ENCODE results near the gene HS2ST1. TPM values are rescaled to one million over a fixed set of nuclear protein-coding genes. Genes with fewer than 3 reads are reported as not detected.
A peak's percentile ranks its signal among the peaks of the same experiment; 100 is the strongest.

Gene HS2ST1
- total RNA-seq, 1 donor from 2014 or later: 56.4 TPM

DNA sequence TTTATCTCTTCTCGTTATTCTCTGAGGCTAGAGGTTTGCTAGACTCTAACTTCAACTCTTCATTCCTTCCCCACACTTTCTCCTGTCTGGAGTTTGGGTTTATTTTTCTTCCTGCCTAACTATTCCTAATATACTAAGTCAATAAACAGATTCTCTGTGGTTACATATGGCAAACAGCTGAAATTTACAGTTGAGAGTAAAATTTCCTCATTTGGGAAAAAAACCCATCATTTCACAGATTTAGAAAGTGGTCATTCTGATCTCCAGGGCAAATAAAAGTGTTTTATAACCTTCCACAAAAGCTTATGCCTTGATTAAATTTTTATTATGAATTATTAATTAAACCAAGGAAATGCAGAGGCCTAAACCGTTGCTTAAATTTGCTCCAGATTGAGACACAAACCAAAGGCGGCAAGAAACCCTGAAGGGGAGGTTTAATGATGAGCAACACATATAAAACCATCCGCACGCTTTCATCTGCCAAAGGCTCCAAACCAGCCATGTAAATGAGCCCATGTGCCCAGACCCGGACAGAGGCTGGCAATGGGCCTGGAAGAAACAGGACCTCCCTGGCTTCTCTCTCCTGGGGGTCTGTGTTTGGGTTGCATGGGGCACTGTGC, 212.6 kb downstream of the HS2ST1 start:
- Mint-ChIP-seq H3K4me3 (no peak overlapping the region), H3K27ac (ENCODE audit: unreplicated experiment) (no peak overlapping the region)

GRCh38 chr1:87127581-87127980, 213.1 kb downstream of the HS2ST1 start:
- no peak overlapping the region for H3K4me3 Mint-ChIP-seq
- H3K9me3 Mint-ChIP-seq: no peaks in the 10 kb centered on the region
- no peaks in the 10 kb centered on the region for H3K27me3 Mint-ChIP-seq (ENCODE audit: low read depth)
- H3K4me1 Mint-ChIP-seq: peaks cover 12% of the 10 kb centered on the region
- H3K36me3 Mint-ChIP-seq (ENCODE audit: low read depth): no peaks in the 10 kb centered on the region
- TF ChIP-seq, protein P1, sequence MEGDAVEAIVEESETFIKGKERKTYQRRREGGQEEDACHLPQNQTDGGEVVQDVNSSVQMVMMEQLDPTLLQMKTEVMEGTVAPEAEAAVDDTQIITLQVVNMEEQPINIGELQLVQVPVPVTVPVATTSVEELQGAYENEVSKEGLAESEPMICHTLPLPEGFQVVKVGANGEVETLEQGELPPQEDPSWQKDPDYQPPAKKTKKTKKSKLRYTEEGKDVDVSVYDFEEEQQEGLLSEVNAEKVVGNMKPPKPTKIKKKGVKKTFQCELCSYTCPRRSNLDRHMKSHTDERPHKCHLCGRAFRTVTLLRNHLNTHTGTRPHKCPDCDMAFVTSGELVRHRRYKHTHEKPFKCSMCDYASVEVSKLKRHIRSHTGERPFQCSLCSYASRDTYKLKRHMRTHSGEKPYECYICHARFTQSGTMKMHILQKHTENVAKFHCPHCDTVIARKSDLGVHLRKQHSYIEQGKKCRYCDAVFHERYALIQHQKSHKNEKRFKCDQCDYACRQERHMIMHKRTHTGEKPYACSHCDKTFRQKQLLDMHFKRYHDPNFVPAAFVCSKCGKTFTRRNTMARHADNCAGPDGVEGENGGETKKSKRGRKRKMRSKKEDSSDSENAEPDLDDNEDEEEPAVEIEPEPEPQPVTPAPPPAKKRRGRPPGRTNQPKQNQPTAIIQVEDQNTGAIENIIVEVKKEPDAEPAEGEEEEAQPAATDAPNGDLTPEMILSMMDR (conservative IDR thresholded peaks at IDR 0.05): no peak
- DNase-seq (ENCODE audit: low read depth, low spot score): no peak
- no peak overlapping the region for H3K27ac Mint-ChIP-seq (ENCODE audit: unreplicated experiment)

More for the DNA sequence above, 212.6 kb downstream of the HS2ST1 start:
- no peaks in the 10 kb centered on the region for H3K27me3 Mint-ChIP-seq (ENCODE audit: low read depth)
- TF ChIP-seq, protein P1 (conservative IDR thresholded peaks at IDR 0.05): no peak
- H3K9me3 Mint-ChIP-seq: no peaks in the 10 kb centered on the region
- DNase-seq (ENCODE audit: low read depth, low spot score): no peak
- H3K36me3 Mint-ChIP-seq (ENCODE audit: low read depth): no peaks in the 10 kb centered on the region
- H3K4me1 Mint-ChIP-seq: peaks cover 11% of the 10 kb centered on the region

- Mint-ChIP-seq H3K27me3 (ENCODE audit: low read depth) (no peaks in the 10 kb centered on the region), H3K4me3 (no peak overlapping the region), H3K4me1 (peaks cover 19% of the 10 kb centered on the region), H3K27ac (ENCODE audit: unreplicated experiment) (no peak overlapping the region), H3K9me3 (no peaks in the 10 kb centered on the region), H3K36me3 (ENCODE audit: low read depth) (no peaks in the 10 kb centered on the region)
- TF ChIP-seq, protein P1 (conservative IDR thresholded peaks at IDR 0.05): no peak
- no peak for DNase-seq (ENCODE audit: low read depth, low spot score)
Observed at GRCh38 chr1:87129038-87129437, 214.6 kb downstream of the HS2ST1 start.

GRCh38 chr1:87129606-87130005, 215.2 kb downstream of the HS2ST1 start:
- Mint-ChIP-seq H3K9me3 (no peaks in the 10 kb centered on the region), H3K36me3 (ENCODE audit: low read depth) (no peaks in the 10 kb centered on the region), H3K4me3 (no peak overlapping the region), H3K27me3 (ENCODE audit: low read depth) (no peaks in the 10 kb centered on the region), H3K4me1 (peaks cover 24% of the 10 kb centered on the region), H3K27ac (ENCODE audit: unreplicated experiment) (peak overlapping the region; percentile 13)
- no peak for DNase-seq (ENCODE audit: low read depth, low spot score)
- TF ChIP-seq, protein P1 (conservative IDR thresholded peaks at IDR 0.05): no peak

DNA sequence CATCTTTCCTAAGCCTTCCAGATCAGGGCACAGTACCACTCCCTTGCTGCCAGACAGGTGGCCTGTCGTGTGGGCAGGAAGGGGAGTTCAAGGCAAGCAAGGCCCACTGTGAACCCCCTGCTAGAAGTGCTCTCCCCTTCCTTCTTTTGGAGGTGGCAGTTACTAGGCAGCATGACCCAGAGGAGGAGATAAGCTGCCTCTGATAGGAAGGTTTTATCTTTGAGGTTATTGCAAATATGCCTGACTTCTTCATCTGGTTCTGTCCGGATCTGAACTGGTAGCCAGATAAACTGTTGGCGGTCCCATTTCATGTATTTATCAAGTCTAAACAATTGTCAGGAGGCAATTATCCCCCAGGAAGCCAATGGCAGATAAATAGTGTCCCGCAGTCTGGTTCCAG, 216.0 kb downstream of the HS2ST1 start:
- no peak overlapping the region for H3K4me3 Mint-ChIP-seq
- no peaks in the 10 kb centered on the region for H3K36me3 Mint-ChIP-seq (ENCODE audit: low read depth)
- H3K9me3 Mint-ChIP-seq: no peaks in the 10 kb centered on the region
- TF ChIP-seq, protein P1 (conservative IDR thresholded peaks at IDR 0.05): no peak
- no peak for DNase-seq (ENCODE audit: low read depth, low spot score)
- no peaks in the 10 kb centered on the region for H3K27me3 Mint-ChIP-seq (ENCODE audit: low read depth)
- H3K4me1 Mint-ChIP-seq: peaks cover 32% of the 10 kb centered on the region
- no peak overlapping the region for H3K27ac Mint-ChIP-seq (ENCODE audit: unreplicated experiment)

Data from neural crest cell (in vitro differentiated cells).